GM12878 (cell line): ENCODE data around the gene MFAP4. TPM values are rescaled to one million over a fixed set of nuclear protein-coding genes. Genes with fewer than 3 reads are reported as not detected.

ENCODE experiments used
- ATAC-seq: fragments of 200-7000 bp; cut with Tn5 transposase; 3 replicates; pipeline ENCODE4 v1.9.1; 2020; ENCODE audit warnings: mild to moderate bottlenecking, moderate library complexity
- BruUV-seq: library from RNA; stranded (reverse); fragments of 400-500 nt; replicated peaks from 2 replicates; lab custom pipeline; 2021; lab: Mats Ljungman, UMichigan
- CTCF ChIA-PET: fragments of 300-600 bp; sonication (Branson Sonifier 250); formaldehyde crosslinking; extraction: SDS; loops from one replicate; lab custom pipeline; 2021; ENCODE audit warnings: inconsistent platforms; lab: Yijun Ruan, JAX
- POLR2A ChIA-PET: fragments of 350-600 bp; formaldehyde crosslinking; extraction: SDS; loops from one replicate; lab custom pipeline; 2021; ENCODE audit warnings: inconsistent platforms; lab: Charles Lee
- RAD21 ChIA-PET: fragments of 300-600 bp; sonication (Branson Sonifier 250); formaldehyde crosslinking; loops from one replicate; lab custom pipeline; 2023; ENCODE audit warnings: antibody characterized with exemption; ENCODE audit not compliant: unreplicated experiment; lab: Charles Lee
- SMC1A ChIA-PET: fragments of 300-600 bp; sonication (Branson Sonifier 250); formaldehyde crosslinking; loops from one replicate; lab custom pipeline; 2023; ENCODE audit not compliant: unreplicated experiment, uncharacterized antibody; lab: Charles Lee
- DNase-seq: peaks from one replicate; pipeline ENCODE4 v3.0.0-alpha.2; 2011; ENCODE audit warnings: low read depth, low spot score
- FAIRE-seq: peaks from 3 replicates; lab custom pipeline; 2011; peaks lifted over from hg19 to GRCh38; lab: Jason Lieb, UNC
- H2AFZ ChIP-seq: 2 replicates; pipeline ENCODE4 v1.6.0; 2011; ENCODE audit warnings: low read depth, low read length, control low read depth; ENCODE audit not compliant: control insufficient read depth
- H3K27ac ChIP-seq: 2 replicates; pipeline ENCODE4 v1.5.1; 2011; ENCODE audit warnings: control low read depth; ENCODE audit not compliant: control insufficient read depth, insufficient read depth
- H3K27me3 ChIP-seq, 2 experiments: replicated peaks in 1 of 2; 2 replicates each; pipeline versions ENCODE4 v1.6.0 to v1.6.1; 2011; ENCODE audit warnings: low read length in 1 of 2; ENCODE audit not compliant: control insufficient read depth in 2 of 2, insufficient read depth in 2 of 2
- H3K36me3 ChIP-seq, 2 experiments: 2 replicates each; pipeline ENCODE4 v1.5.1; 2011; ENCODE audit warnings: low read length in 1 of 2; ENCODE audit not compliant: control insufficient read depth in 2 of 2, insufficient read depth in 2 of 2
- H3K4me1 ChIP-seq: 2 replicates; pipeline ENCODE4 v1.6.1; 2011; ENCODE audit warnings: mild to moderate bottlenecking, low read length, moderate library complexity, mixed read lengths; ENCODE audit not compliant: control insufficient read depth, insufficient read depth
- H3K4me2 ChIP-seq: 2 replicates; pipeline ENCODE4 v1.6.0; 2011; ENCODE audit warnings: control low read depth; ENCODE audit not compliant: control insufficient read depth, insufficient read depth
- H3K4me3 ChIP-seq: fragments of 200-600 bp; sonication (generic); 2 replicates; pipeline ENCODE4 v1.5.1; 2016
- H3K79me2 ChIP-seq: 2 replicates; pipeline ENCODE4 v1.6.0; 2011; ENCODE audit warnings: low read length; ENCODE audit not compliant: control insufficient read depth, insufficient read depth
- H3K9ac ChIP-seq: 2 replicates; pipeline ENCODE4 v1.8.0; 2011; ENCODE audit warnings: low read length, control low read depth, mixed read lengths; ENCODE audit not compliant: control insufficient read depth, insufficient read depth
- H3K9me3 ChIP-seq: replicated peaks from 3 replicates; pipeline ENCODE4 v1.5.1; 2011; ENCODE audit warnings: mild to moderate bottlenecking, low read length; ENCODE audit not compliant: control insufficient read depth, insufficient read depth
- H4K20me1 ChIP-seq: 2 replicates; pipeline ENCODE4 v1.6.0; 2011; ENCODE audit not compliant: control insufficient read depth, insufficient read depth
- EP300 ChIP-seq, 2 experiments: fragments of 150-350 bp in 1 of 2; IDR thresholded peaks; 2 replicates each; pipeline ENCODE4 v1.6.1; 2011 to 2012; ENCODE audit warnings: low read depth in 2 of 2, low read length in 2 of 2, borderline replicate concordance in 1 of 2, improper control_type of control experiment in 1 of 2, inconsistent platforms in 1 of 2; ENCODE audit not compliant: control insufficient read depth in 1 of 2
- JUND ChIP-seq: IDR thresholded peaks from 2 replicates; pipeline ENCODE4 v1.6.1; 2012; ENCODE audit warnings: low read depth, mild to moderate bottlenecking, low read length, improper control_type of control experiment, moderate library complexity
- NBN ChIP-seq: fragments of 450-650 bp; IDR thresholded peaks from 2 replicates; pipeline ENCODE4 v1.6.1; 2016
- RCOR1 ChIP-seq: conservative IDR thresholded peaks from 2 replicates; pipeline ENCODE4 v1.6.1; 2012; ENCODE audit warnings: low read depth, low read length, improper control_type of control experiment
- SPI1 ChIP-seq: IDR thresholded peaks from 2 replicates; pipeline ENCODE4 v1.6.1; 2011; ENCODE audit warnings: low read depth, mild to moderate bottlenecking, low read length, moderate library complexity, borderline replicate concordance; ENCODE audit not compliant: insufficient read depth
- WGBS: methylation state at CpG from one replicate; pipeline ENCODE4 v1.1.6; 2016; ENCODE audit warnings: low lambda C conversion rate; ENCODE audit not compliant: insufficient replicate concordance, insufficient coverage; ENCODE audit errors: missing lambda C conversion rate; 5-methylcytosine and 5-hydroxymethylcytosine counted together
- in situ Hi-C: fragments of 300-500 bp; cut with MboI; formaldehyde crosslinking; loops from 9 replicates; pipeline ENCODE4 v1.14.3; 2018; ENCODE audit warnings: mixed read lengths
- intact Hi-C: fragments of 100-400 bp; cut with micrococcal nuclease; formaldehyde crosslinking; loops from one replicate; pipeline ENCODE4 v1.14.2; 2022; ENCODE audit not compliant: unreplicated experiment
- polyA plus RNA-seq, 11 experiments: library from polyadenylated mRNA; depleted of rRNA in 4 of 11; unstranded in 6 of 11; stranded (reverse) in 5 of 11; fragments of >200 nt; fragmentation: Nextera tagmentation in 4 of 11; fragmentation: Illumina TruSeq in 1 of 11; extraction: Ambion mirVana in 4 of 11; extraction: Trizol in 1 of 11; gene quantifications; 1 replicate in 1 of 11; 2 replicates in 10 of 11; pipeline versions ENCODE4 v1.2.1 to v1.2.3, GENCODE V29; 2011 to 2016; ENCODE audit warnings: inconsistent platforms in 2 of 11, missing spikeins in 2 of 11, low read depth in 1 of 11
- total RNA-seq, 4 experiments: library from RNA; depleted of rRNA in 3 of 4; stranded (reverse); fragments of >200 nt in 3 of 4; fragmentation: Illumina TruSeq in 1 of 4; extraction: Trizol in 1 of 4; gene quantifications; 2 replicates each; pipeline versions ENCODE4 v1.2.1 to v1.2.3, GENCODE V29; 2013 to 2021

Gene MFAP4
- total and polyA plus RNA-seq, 10 of the 15 experiments (the other 5 are each of a cell fraction or from before 2014, with no cell fraction given), result 0.08 to 0.28 (median 0.09) TPM; not detected in 7

- Histone ChIP-seq H3K9me3 (no peaks in the 10 kb centered on the region), H3K27ac (no peak overlapping the region), H4K20me1 (no peaks in the 10 kb centered on the region), H3K9ac (no peak overlapping the region), H3K27me3 (no peaks in the 10 kb centered on the region; a peak in 2 of 4 replicates), H3K4me3 (no peak overlapping the region), H3K36me3 (no peaks in the 10 kb centered on the region), H2AFZ (no peak overlapping the region), H3K4me1 (peaks cover 7% of the 10 kb centered on the region), H3K79me2 (no peaks in the 10 kb centered on the region)
- ChIA-PET CTCF (interaction anchor here (0.6 to 4.6 kb wide), 5 partner anchors 10 to 148 kb away, joined by 3 to 66 read pairs (median 4); partner anchors contain the start of gene MAPK7), POLR2A (interaction anchor here (1.2 kb wide), 1 partner anchor 13 kb away, joined by 5 read pairs; the partner anchor contains the start of gene MAPK7), SMC1A (interaction anchor here (0.9 to 2.2 kb wide), 4 partner anchors 11 to 401 kb away, joined by 3 to 8 read pairs (median 5); partner anchors contain the start of gene MAPK7)
- no peak for DNase-seq
- no peak for FAIRE-seq
- BruUV-seq, result no TSS peak
- ATAC-seq, result no peak
- 44% methylated on average over 14 of the region's 14 CpGs for WGBS
- intact Hi-C loops (loop anchor here (5.0 to 10.0 kb wide), 2 partner anchors 147 to 280 kb away; partner anchors contain the start of gene ALDH3A2), in situ Hi-C loops (loop anchor here (5.0 kb wide), 2 partner anchors 82 to 397 kb away; no protein-coding TSS in a partner anchor)
- TF ChIP-seq NBN (no peak), RCOR1 (no peak), SPI1 (no peak), JUND (no peak), EP300 (IDR thresholded peaks at IDR 0.05; ENCODE audit: borderline replicate concordance in 1 of 2, control insufficient read depth in 1 of 2, low read depth in 2 of 2, low read length in 2 of 2) (no peak)
- TF ChIP-seq, all 136 proteins: peak for 0
- RAD21 ChIA-PET, result interaction anchor here (0.8 to 4.4 kb wide), 4 partner anchors 13 to 401 kb away, joined by 3 to 35 read pairs (median 4); partner anchors contain the start of gene MAPK7
- no peak overlapping the region for H3K4me2 ChIP-seq
These were observed 22.1 kb downstream of the MFAP4 start for GRCh38 chr17:19364699-19365498.
